ENCODE measurements around the gene N4BP2L2. TPM values are rescaled to one million over a fixed set of nuclear protein-coding genes. Genes with fewer than 3 reads are reported as not detected.

The N4BP2L2 gene
- total and polyA plus RNA-seq, 2 of the 13 experiments (the other 11 are each of a cell fraction or from before 2014, with no cell fraction given) = 58.9 to 81.2 TPM

- TF ChIP-seq ZNF644 (CRISPR knock-in tag; IDR thresholded peaks at IDR 0.05; ENCODE audit: low read depth) (no peak), TBX3 (IDR thresholded peaks at IDR 0.05; ENCODE audit: borderline replicate concordance) (no peak)
These were observed 23.3 kb downstream of the N4BP2L2 start (continued) for GRCh38 chr13:32515246-32515645.

- H4K20me1 ChIP-seq (ENCODE audit: insufficient read depth, low read length) = no peaks in the 10 kb centered on the region
- H3K36me3 ChIP-seq (replicated peaks in 1 of 2; ENCODE audit: control insufficient read depth in 1 of 2, insufficient read depth in 2 of 2, low read length in 2 of 2) = peaks cover 0 to 6% of the 10 kb centered on the region in 2 experiments; a peak in 4 of 5 replicates
- 0 out of 2 replicates have a peak, but pooled peaks cover 6% of the 10 kb centered on the region for H3K4me1 ChIP-seq (ENCODE audit: insufficient read depth, low read length)
- no peak overlapping the region for H3K4me2 ChIP-seq (ENCODE audit: low read depth, low read length)
- no peak overlapping the region for H3K9ac ChIP-seq (ENCODE audit: insufficient read depth, low read depth, low read length)
- FAIRE-seq = no peak
- CTCF ChIA-PET (ENCODE audit: low intra/inter-chr PET ratio, low total read pairs) = no interaction called here
- H3K27ac ChIP-seq (ENCODE audit: extremely low read length, insufficient read depth, low read length) = no peak overlapping the region
- no peak overlapping the region for H3K4me3 ChIP-seq (replicated peaks in 1 of 3; ENCODE audit: insufficient read depth in 1 of 3, low read depth in 2 of 3, low read length in 3 of 3)
- in situ Hi-C loops (cut with HindIII; ENCODE audit: extremely low pct_ligation_motif_present, low pct_unique_long_range_greater_than_20kb) (no loop called here), intact Hi-C loops (cut with micrococcal nuclease; ENCODE audit: unreplicated experiment) (no loop called here)
- BruUV-seq (replicated peaks) = no TSS peak
- no peak overlapping the region for H2AFZ ChIP-seq (ENCODE audit: low read length)
- H3K79me2 ChIP-seq (ENCODE audit: insufficient read depth, low read length) = no peaks in the 10 kb centered on the region
- POLR2A ChIA-PET = no interaction called here
- TF ChIP-seq ZGPAT (CRISPR knock-in tag; IDR thresholded peaks at IDR 0.05) (no peak), TCF7L2 (IDR thresholded peaks at IDR 0.05; ENCODE audit: low read depth, low read length) (no peak), WIZ (CRISPR knock-in tag; IDR thresholded peaks at IDR 0.05) (no peak), MAFK (conservative IDR thresholded peaks at IDR 0.05 in 1 of 2, IDR thresholded peaks at IDR 0.05 in 1 of 2; ENCODE audit: low read length in 2 of 2) (no peak)
- TF ChIP-seq, protein P1, sequence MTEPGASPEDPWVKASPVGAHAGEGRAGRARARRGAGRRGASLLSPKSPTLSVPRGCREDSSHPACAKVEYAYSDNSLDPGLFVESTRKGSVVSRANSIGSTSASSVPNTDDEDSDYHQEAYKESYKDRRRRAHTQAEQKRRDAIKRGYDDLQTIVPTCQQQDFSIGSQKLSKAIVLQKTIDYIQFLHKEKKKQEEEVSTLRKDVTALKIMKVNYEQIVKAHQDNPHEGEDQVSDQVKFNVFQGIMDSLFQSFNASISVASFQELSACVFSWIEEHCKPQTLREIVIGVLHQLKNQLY (CRISPR knock-in tag; IDR thresholded peaks at IDR 0.05) = no peak
- WGBS (ENCODE audit: low lambda C conversion rate) = 95% methylated on average over 4 of the region's 4 CpGs
- ATAC-seq = no peak
- DNase-seq (ENCODE audit: low spot score) = no peak
- no peaks in the 10 kb centered on the region for H3K27me3 ChIP-seq (ENCODE audit: control insufficient read depth in 1 of 2, insufficient read depth in 2 of 2, low read length in 2 of 2)
- no peaks in the 10 kb centered on the region for H3K9me3 ChIP-seq (ENCODE audit: low read length)
These were observed 27.1 kb downstream of the N4BP2L2 start for GRCh38 chr13:32511482-32511881.
